GM21619 (cell line): ENCODE data around the gene MFSD2B.

ENCODE experiments used
- ATAC-seq: cut with Tn5 transposase; IDR thresholded peaks from one replicate; pipeline ENCODE4 v1.9.1; 2021; ENCODE audit not compliant: unreplicated experiment

The MFSD2B gene

DNA sequence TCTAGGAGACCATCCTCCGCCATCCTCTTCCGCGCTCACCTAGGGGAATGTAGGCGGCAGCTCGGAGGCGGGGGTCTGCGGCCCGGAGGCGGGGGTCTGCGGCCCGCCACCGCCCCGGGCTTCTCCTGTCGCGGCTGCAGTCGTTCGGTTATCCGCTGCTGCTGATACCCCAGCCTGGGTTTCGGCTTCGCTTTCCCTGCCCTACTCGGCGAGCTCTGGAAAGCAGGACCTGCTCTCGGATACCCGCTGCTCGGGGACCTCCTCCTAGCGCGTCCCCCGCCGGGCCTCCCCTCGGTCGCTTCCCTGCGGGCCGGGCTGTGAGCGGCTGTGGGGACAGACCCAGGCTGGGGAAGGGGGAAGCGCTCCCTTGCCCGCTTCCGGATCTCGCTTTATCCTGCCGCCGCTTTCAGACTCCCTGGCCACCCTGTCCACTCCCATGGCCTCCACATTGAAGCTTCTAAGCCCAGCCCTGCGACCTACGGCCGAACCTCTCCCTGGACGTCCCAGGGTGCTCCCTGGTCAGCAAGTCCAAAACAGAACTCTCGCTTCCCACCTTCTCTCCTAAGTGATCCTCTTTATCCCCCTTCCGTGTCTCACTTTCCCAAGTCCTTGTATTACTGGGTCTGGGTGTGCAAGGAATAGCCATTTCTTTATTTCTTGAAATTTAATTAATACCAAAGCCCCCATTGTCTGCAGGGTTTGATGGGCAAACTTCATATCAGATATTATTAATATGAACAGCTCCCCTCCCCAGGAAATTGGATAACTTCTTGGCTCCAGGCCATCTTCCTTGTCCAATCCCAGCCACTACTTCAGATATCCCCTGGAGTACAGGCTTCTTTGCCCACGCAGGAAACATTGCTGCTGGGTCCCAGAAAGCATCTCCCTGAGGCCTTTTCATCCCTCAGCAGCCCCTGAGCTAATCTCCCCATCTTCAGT lies 40.4 kb downstream of the MFSD2B start:
- no peak for ATAC-seq

DNA sequence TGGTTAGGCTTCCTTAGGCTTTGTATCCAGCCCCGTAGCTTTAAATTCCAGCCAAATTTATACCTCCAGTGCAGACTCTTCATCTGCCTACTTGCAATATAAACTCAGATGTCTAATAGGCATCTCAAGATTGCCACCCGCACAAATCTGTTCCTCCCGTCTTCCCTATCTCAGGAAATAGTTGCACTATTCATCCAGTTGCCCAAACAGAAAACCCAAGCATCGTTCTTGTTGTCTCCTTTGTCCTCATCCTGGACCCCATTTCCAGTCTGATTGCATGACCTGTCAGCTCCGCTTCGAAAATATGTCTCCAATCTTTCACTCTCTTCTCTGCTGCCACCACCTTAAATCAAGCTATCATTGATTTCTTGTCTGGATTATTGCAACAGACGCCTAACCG lies 41.9 kb downstream of the MFSD2B start:
- no peak for ATAC-seq

DNA sequence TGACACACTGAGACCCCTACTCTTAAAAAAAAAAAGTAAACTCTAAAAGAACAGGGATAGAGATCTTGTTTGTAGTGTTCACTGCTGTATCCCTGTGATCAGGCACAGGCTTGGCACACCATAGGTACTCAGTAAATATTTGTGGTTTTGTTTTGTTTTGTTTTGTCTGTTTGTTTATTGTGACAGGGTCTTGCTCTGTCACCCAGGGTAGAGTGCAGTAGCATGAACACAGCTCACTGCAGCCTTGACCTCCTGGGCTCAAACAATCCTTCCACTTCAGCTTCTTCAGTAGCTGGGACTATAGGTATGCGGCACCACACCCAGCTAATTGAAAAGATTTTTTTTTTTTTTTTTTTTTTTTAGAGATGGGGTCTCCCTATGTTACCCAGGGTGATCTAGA lies 43.1 kb downstream of the MFSD2B start:
- no peak for ATAC-seq

GRCh38 chr2:24054366-24055010 lies 44.6 kb downstream of the MFSD2B start:
- ATAC-seq = no peak

- no peak for ATAC-seq
Observed at GRCh38 chr2:24055750-24056149, 45.9 kb downstream of the MFSD2B start.

GRCh38 chr2:24058564-24059271 lies 48.8 kb downstream of the MFSD2B start:
- ATAC-seq = no peak

DNA sequence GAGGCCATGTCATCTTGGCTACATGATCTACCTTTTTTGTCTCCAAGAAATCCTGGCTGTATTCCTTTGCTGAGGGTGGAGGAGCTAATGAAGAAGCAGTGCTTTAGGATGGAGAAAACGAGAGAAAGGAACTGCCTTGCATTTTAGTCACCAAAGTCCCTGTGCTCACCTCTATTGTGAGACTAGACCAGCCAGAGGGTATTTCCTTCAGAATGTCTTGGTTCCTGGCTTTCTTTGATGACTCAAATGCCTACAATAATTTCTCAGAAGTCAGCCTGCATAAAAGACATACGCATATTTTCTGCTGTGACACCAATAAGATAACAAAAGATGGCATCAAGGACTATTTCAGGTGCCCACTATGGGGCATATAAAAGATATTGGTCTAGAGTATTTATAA lies 55.5 kb downstream of the MFSD2B start:
- no peak for ATAC-seq

- ATAC-seq = no peak
Observed at GRCh38 chr2:24072259-24072658, 62.4 kb downstream of the MFSD2B start.

DNA sequence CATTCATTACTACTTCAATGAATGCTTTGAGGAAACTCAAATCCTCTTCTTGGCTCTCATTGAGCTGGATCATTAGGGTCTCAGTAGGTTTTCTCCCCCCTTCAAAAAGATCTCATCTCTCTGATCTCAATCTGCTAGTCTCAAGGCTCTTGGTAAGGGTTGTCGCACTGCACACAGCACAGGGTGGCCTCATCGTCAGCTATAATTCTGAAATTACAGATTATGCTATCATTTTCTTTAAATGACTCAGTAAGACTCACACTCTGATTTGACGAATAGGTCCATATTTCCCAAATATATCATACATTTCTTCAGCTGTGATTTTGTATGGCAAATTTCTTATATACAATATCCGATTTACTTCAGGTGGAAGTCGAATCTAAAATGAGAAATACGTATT lies 63.9 kb downstream of the MFSD2B start:
- no peak for ATAC-seq

GRCh38 chr2:24075259-24075658 lies 65.4 kb downstream of the MFSD2B start:
- ATAC-seq = no peak
